ENCODE results near the gene KRTAP4-16.

GRCh38 chr17:41101586-41102259, at the start of gene KRTAP4-16:
- TF ChIP-seq CTCF (IDR thresholded peaks at IDR 0.05) = no peak
- no peak for TF ChIP-seq POLR2A (IDR thresholded peaks at IDR 0.05)
